ENCODE results near the gene HSPB8.

The HSPB8 gene

DNA sequence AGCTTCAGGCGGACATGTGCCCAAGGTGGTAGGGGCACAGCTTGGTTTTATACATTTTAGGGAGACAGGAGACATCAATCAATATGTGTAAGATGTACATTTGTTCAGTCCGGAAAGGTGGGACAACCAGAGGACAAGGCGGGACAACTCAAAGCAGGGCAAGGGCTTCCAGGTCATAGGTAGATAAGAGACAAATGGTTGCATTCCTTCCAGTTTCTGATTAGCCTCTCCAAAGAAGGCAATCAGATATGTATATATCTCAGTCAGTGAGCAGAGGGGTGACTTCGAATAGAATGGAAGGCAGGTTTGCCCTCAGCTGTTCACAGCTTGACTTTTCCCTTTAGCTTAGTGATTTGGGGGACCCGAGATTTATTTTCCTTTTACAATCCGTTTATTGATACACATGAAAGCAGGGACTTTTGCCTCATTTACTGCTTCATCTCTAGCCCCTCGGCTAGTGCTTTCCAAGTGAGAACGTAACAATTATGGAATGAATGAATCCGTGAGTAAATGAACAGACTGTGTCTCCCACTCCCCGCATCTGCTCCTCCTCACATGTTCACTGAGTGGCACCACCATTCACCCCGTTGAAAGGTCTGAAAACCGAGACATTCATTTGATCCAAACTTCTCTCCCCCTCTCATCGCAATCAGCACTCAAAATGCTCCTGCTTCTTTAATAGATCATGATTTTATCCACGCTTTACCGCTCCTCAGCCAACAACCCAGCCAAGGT lies 6.9 kb upstream of the HSPB8 start:
- DNase-seq, result no peak

DNA sequence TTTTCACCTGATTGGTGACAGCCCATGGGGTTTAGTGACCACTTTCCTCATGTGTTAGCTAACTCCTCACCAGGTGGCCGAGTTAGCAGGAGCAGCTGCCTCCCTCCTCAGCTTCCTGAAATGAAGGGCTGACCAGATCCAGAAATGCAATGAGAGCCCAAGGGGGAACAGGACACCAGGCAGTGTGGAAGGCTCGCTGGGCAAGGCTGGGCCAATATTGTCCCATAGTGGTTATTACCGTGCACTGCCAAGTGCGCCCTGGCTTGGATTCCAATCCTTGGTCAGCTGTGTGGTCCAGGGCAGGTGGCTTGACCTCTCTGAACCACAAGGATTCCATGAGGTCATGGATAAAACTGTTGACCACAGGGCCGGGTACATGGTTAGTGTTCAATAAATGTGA lies 3.6 kb upstream of the HSPB8 start:
- no peak for DNase-seq

DNA sequence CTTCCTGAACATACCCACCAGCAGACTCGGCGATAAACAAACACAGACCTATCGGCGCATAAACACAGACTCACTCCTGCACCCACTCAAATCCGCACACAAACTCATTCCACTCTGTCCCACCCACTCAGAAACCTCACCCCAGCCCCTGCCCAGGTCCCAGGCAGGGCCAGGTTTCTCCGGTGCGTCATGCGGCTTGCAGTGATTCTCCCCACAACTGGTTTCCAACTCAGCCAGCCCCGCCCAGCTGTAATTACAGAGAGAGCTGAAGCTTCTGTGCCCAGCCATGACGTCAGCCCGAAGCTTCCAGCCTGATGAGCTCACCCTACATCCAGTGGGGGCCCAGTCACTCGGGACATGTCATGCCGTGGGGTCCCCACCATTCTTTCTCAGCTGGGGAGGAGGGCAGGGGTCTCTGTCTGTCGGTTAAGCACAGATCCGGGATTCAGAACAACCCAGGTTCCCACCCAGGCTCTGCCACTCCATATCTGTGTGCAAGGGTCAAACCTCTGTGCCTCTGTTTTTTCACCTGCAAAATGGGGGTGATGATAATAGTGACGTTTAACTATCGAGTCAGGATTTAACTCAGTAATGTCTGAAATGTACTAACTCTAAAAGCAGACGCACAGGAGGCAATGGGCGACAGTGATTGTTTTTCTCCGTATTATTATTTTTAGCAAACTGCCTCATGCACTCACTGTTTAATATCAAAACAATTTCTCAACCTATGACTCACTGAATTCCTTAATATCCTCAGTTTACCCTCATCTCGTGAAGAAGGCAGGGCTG lies 2.3 kb upstream of the HSPB8 start:
- peak; percentile 24 to 68 for DNase-seq

DNA sequence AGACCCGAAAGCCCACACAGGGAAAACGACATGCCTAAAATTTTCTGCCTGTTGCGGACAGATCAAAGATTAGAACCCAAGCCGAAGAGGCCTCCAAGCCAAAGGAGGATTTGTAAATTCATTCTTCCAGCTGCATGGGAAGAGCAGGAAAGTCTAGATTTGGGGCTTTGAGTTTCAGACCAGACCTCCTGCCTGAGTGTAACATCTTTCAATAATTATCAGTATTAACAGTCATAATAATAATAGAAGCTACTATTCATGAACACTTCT lies 1.7 kb upstream of the HSPB8 start:
- no peak for DNase-seq

DNA sequence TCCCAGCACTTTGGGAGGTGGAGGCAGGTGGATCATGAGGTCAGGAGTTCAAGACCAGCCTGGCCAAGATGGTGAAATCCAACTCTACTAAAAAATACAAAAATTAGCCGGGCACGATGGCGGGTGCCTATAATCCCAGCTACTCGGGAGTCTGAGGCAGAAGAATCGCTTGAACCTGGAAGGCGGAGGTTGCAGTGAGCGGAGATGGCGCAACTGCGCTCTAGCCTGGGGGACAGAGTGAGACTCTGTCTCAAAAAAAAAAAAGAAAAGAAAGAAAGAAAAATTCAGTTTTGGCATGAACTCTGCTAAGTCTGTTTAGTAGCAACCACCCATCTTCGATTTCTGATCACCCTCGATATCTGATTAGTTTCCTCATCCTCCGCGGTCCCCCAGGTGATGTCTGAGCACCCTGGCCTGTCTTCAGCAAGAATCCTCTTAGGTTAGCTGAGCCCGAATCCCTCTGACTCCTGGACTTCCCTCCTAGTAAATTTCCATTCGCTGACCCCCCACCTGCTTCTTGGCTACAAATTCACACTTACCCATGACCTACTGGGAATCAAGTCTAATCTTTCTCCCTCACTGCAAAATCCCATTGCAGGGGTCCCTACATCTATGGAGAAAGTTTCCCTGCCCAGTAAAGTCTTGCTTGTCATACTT lies 879 bp upstream of the HSPB8 start:
- DNase-seq, result no peak

DNA sequence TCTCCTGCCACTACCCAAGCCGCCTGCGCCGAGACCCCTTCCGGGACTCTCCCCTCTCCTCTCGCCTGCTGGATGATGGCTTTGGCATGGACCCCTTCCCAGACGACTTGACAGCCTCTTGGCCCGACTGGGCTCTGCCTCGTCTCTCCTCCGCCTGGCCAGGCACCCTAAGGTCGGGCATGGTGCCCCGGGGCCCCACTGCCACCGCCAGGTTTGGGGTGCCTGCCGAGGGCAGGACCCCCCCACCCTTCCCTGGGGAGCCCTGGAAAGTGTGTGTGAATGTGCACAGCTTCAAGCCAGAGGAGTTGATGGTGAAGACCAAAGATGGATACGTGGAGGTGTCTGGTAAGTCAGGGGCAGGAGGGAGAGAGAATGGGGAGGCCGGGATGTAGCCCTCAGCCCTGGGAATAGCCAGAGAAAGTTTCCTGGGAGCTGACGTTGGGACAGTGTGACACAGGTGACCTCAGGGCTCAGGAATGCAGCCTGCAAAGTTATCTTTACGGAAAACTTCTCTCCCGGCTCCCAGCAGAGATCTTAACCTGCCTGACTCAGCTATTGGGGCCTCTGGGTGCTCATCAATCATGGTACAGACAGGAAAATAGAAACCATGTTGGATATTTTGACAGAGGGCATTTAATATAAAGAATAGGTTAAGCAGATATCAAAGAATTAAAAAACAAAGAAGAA lies 747 bp downstream of the HSPB8 start:
- DNase-seq, result no peak

DNA sequence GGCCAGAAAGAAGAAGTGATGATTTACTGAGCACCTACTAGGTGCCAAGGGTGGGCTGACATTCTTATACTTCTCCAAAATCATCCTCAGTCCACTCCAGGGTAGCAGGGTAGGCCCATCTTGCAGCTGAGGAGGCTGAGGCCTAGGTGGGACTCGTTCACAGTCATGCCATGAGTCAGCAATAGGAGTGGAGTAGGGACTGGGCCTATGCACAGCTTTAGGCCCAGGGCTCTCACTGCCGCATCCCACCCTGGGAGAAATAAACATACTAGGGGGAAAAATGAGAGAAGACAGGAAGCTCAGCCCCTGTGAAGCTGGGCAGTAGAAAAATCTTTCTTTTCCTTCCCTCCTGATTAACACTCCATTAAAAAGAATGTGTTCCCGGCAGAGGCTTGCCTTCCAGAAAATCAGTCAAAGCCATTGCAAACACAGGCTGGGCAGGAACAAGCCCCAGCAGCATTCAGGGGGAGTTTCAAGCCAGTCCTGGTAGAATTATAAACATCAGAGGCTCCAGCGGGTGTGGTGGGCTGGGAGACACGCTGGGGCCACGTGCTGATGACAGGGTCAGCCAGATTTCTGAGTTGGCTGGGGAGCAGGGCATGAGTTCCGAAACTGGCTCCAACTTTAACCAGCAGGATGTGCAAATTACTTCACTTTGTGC lies 1.8 kb downstream of the HSPB8 start:
- no peak for DNase-seq

DNA sequence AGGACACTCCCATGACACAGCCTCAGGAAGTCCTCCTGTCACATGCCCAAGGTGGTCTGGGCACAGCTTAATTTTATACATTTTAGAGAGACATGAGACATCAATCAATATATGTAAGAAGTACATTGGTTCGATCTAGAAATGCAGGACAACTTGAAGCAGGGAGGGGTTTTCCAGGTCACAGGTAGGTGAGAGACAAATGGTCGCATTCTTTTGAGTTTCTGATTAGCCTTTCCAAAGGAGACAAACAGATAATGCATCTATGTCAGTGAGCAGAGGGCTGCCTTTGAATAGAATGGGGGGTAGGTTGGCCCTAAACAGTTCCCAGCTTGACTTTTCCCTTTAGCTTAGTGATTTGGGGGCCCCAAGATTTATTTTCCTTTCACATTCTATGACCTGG lies 2.5 kb downstream of the HSPB8 start:
- DNase-seq, result no peak

DNA sequence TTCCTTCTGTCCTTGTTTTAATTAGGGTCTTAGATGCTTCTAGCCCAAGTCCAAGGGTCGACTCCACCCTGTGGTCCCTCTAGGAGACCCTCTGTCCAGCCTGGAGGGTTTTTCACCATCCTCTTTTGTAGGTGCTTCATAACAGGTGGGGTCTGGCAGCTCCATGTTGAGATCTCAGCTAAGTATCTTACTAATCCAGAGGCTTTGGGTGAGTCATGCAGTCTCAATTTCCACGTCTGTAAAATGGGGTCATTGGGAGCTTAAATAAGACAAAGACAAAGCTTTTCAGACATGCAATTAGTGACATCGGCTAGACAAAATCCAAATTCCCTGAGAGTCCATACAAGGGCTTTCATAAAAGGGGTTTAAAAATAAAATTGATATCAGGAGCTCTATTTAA lies 3.2 kb downstream of the HSPB8 start:
- DNase-seq, result no peak

DNA sequence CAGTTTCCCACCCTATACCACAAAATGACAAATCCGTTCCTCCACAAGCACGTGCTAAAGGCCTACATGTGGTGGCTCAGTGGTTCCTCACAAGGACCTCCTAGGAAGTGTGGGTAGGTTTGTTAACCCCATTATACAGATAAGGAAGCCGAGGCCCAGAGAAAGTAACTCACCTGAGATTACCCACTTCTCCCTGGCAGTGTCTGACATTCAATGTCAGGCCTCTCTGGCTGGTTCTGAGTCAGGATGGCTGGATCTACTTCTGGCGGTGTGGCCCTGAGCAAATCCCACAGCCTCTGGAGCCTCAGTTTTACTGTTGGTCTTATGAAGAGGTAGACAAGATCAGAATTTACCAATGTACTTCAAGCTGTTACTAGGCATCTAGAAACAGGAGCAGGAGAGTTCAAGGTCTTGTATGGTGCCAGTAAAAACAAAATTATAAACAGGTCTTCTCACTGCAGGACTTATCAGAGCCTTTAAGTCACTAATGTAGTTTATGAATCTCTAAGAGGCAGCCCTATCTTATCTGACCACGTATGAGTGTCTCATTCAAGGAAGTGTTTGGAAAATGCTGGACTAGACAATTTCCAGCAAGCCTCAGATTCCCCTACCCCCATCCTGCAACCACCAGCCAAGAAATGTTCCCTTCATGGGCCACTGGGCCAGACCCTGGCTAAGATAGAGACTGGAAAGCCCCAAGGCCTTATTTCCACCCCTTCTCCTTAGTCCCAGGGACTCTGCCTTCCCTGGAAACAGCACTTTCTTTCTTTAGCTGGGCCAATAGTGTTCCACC lies 4.2 kb downstream of the HSPB8 start:
- DNase-seq, result no peak

DNA sequence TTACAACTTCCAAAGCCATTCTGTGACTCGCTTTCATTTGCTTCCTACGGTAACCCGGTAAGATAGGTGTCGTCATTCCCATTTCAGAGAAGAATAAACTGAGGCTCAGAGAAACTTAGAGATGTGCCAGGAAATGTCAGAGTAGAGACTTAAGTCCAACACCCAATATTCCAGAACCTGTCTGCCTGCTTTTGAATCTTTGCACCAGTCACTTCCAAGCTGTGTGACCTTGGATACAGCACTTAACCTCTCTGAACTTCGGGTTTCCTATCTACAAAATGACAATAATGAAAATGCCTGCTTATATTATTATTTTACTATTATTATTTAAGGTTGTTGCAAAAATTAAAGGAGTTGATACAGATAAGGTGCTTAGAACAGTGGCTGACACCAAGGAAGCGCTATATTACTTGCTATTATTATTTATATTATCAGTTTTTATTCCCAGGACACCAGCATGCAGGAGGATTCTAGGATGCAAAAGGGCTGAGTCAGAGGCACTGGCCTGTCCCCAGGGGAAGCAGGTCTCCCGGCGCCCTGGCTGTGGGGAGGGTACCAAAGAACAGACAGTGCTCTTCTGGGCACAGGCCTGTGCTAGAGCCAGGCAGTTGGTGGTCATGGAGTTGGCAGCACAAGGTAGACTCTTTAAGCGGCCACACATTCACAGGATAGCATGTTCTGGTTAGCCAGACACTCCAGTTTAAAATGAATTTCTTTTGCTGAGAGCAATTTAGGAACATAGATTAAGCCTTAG lies 5.4 kb downstream of the HSPB8 start:
- no peak for DNase-seq

DNA sequence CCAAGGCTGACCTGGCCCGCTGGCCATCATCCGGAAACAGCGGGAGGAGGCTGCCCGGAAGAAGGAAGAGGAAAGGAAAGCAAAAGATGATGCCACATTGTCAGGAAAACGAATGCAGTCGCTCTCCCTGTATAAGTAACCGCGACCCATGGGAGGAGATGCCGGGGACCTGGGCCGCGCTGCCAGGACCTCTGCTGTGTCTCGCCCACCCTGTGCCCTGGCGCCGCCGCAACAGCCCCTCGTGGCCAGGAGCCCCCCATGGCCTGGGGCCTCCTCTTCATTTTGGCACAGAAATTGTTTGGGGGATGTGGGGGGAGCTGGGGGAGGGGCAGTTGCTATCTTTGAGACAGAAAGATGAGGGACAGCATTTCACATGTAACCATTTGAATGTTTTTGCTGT lies 16.5 kb downstream of the HSPB8 start:
- no peak for DNase-seq

DNA sequence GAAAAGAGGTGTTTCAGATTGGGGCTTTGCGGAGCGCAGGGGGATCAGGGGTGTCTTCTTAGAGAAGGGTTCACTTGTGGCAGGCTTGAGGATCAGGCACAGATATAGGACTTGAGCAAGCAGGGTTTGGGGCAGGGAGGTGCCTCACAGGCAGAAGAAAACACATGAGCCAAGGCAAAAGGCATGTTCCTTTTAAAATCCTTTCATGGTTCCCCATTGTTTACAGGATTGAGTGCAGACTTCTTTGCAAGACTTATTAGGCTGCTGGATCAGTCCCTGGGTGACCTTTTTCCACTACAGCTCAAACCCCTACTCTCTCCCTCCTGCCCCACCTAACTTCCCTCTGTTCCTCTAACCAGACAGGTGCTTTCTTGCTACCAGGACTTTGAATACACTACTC lies 19.7 kb downstream of the HSPB8 start:
- DNase-seq, result no peak

DNA sequence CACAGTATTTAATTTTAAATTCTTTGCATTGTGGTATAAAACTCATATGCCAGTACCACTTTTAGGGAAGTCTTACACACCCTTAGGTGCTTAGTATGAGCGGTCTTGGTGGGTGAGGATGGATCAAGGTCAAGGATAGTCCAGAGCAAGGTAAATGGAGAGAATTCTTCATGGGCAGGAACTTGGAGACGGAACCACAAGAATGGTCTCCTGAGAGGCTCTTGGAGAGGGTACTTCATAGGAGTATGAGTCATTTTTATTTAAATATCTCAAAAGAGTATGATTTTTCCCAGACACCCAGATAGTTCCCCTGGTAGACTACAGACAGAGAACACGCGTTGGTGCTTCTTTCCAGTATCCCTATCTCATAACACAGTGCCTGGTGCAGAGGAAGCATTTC lies 21.9 kb downstream of the HSPB8 start:
- no peak for DNase-seq

DNA sequence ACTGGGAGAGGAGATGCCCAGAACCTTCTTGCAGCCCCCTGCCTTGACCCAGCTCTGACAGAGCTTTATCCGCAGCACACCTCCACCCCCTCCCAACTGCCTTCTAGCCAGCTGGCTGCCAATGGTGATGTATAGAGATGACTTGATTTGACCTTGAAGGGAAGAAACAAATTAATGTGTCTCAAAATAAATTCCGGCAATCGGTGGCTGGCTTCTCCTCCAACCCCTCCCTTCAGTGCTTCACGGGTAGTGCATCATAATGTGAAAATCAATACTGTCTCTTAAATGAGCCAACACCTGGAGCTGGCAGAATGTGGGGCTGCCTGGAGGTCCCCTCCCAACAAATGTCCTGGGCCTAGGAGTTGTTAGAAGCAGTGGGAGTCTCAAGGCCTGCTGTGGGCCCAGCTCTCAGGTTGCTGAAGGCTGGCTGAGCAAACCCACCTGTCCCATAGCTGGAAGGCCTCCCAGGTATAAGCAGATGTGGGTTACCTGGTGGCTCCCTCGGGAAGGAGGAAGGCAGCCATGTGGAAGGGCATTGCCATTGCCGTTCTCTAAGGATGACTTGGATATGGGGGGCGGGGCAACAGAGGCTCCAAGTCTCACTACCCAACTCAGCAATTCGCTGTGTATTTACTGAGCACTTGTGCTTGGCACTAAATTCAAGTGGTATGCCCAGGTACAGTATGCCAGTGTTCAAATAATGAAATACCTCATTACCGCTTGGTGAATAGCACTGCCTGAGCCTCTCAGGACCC lies 23.2 kb downstream of the HSPB8 start:
- DNase-seq, result peak in 1 of 2 experiments; percentile 36

DNA sequence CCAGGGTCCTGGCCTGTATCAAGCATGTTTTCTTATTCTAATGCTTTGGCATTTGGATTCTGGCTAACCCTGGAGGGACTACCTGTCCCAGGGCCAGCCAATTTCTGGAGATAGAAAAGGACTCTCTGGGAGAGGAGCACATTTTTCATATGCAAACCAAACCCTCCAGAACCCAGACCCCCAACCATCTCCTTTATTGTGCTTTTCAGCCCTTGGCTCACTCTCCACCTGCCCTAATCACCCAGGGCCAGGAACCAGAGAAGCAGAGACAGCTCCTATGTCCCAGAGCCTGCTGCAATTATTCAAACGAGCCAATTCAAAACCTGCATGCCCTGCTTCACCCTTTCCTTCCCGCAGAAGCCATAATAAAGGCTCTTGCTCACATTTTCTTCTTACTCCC lies 23.8 kb downstream of the HSPB8 start:
- no peak for DNase-seq

DNA sequence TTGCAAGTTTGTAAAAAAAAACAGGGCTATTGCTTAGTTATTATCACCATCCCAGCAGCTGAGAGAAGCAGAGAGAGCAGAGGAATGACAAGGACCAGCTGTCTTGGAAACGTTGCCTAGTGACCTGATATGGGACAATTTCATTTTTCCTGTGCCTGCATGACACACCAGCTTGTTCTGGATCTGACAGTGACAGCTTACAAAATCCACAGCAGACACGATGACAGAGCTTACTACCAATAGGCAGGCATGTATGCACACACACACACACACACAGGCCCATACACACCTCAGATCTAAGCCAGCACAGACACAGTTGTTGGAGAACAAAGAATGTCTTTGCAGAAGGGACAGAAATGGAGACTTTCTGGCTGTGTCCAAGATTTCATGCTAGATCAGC lies 25.4 kb downstream of the HSPB8 start:
- DNase-seq, result no peak

DNA sequence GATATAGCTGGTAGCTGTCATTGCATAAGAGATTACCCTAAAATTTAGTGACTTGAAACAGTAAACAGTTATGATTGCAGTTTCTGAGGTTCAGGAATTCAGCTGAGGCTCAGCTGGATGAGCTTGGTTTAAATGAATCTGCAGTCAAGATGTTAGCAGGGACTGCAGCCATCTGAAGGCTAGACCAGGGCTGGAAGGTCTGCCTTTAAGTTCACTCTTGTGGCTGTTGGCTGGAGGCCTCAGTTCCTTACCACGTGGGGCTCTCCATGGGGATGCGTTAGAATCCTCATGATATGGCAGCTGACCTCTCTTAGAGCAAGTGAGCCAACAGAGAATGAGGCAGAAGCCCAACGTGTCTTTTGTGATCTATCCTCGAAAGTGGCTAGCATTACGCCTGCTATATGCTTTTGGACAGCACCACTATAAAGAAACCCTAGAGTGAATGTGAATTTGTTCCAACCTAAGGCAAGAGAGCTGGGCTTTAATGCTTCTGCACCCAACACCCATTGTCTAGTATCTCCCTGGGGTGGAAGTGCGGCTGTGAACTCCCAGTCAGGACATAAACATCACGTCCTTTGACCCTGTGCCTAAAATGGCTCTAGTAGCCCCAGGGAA lies 26.0 kb downstream of the HSPB8 start:
- no peak for DNase-seq

DNA sequence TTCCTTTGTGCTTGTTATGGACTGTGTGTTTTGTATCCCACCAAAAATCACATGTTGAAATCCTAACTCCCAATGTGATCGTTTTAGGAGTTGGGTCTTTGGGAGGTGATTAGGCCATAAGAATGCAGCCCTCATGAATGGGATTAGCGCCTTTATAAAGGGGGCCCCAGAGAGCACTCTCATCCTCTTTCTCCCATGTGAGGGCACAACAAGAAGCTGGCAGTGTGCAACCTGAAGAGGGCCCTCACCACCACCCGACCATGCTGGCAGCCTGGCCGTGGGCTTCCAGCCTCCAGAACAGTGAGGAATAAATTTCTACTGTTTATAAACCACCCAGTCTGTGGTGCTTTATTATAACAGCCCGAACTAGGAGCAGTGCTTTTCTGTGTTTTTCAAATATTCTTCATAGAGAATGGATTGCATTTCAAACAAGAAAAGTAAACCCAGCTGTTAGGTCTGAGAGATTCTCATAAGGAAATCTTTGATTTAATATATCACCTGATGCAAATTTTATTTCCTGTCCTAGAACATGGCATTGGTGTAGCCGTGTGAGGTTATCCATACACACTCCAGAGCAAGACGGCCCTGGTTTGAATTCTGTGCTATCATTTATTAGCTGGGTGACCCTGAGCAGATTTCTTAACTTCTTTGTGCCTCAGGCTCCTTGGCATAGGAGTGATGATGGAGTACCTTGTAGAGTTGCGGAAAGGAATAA lies 27.8 kb downstream of the HSPB8 start:
- DNase-seq, result no peak
